Muscle layer of colon (tissue), 2 donors: ENCODE data around the gene ORM2.
A peak's percentile ranks its signal among the peaks of the same experiment; 100 is the strongest.

Source experiments
- H3K27ac ChIP-seq: one replicate; pipeline ENCODE4 v1.7.0; 2013; ENCODE audit warnings: low read depth, mild to moderate bottlenecking, low read length, moderate library complexity
- H3K27me3 ChIP-seq, 2 donors: one replicate each; pipeline ENCODE4 v1.7.0; 2013; ENCODE audit warnings: low read length in 2 of 2, mild to moderate bottlenecking in 2 of 2; ENCODE audit not compliant: insufficient read depth in 2 of 2, control insufficient read depth in 1 of 2
- H3K36me3 ChIP-seq: one replicate; pipeline ENCODE4 v1.7.0; 2013; ENCODE audit warnings: mild to moderate bottlenecking, low read length; ENCODE audit not compliant: insufficient read depth
- H3K4me1 ChIP-seq: one replicate; pipeline ENCODE4 v1.7.0; 2013; ENCODE audit warnings: mild to moderate bottlenecking, low read length; ENCODE audit not compliant: insufficient read depth
- H3K4me3 ChIP-seq, 2 donors: one replicate each; pipeline ENCODE4 v1.7.0; 2013; ENCODE audit warnings: low read length in 2 of 2, low read depth in 1 of 2, mild to moderate bottlenecking in 1 of 2, moderate library complexity in 1 of 2
- H3K9ac ChIP-seq: one replicate; pipeline ENCODE4 v1.7.0; 2013; ENCODE audit warnings: low read length
- H3K9me3 ChIP-seq: one replicate; pipeline ENCODE4 v1.7.0; 2013; ENCODE audit warnings: mild to moderate bottlenecking, low read length
- donor health status: abdominal sarcoma.
- donor health status: Adenocarcinoma of cecum.

The ORM2 gene

DNA sequence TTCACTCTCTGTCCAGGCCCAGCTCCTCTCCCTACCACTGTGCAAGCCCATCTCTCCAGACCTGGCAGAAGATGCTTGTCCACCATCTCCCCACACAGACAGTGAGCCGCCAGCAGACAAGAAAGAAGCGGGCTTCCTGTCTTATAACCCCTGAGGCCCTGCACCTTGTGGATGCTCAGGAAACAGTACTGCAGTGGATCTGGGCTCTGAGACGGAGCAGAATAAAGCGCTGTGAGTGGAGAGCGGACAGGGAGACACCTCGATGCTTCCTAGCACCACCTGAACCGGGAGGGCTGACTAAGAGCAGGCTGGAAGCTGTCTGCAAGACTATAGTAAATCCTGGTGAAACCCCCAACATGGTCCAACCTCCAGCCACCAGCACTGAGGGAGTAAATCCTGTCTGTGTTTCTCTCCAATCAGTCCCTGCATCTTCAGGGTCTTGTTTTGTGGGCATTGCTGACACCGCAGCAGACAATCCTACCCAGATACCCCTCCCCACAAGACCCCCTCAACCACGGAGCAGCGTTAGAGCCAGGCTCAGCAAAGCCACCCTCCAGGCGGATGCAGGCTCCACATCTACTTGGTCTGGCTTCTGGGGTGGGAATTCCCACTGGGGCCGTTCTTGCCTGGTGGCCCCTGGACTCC lies 18.7 kb downstream of the ORM2 start:
- Histone ChIP-seq H3K27me3 (no peaks in the 10 kb centered on the region), H3K27ac (peak overlapping the region; percentile 79), H3K36me3 (peaks cover 48% of the 10 kb centered on the region), H3K4me1 (peaks cover 28% of the 10 kb centered on the region), H3K9ac (no peak overlapping the region), H3K9me3 (no peaks in the 10 kb centered on the region), H3K4me3 (no peak overlapping the region)

DNA sequence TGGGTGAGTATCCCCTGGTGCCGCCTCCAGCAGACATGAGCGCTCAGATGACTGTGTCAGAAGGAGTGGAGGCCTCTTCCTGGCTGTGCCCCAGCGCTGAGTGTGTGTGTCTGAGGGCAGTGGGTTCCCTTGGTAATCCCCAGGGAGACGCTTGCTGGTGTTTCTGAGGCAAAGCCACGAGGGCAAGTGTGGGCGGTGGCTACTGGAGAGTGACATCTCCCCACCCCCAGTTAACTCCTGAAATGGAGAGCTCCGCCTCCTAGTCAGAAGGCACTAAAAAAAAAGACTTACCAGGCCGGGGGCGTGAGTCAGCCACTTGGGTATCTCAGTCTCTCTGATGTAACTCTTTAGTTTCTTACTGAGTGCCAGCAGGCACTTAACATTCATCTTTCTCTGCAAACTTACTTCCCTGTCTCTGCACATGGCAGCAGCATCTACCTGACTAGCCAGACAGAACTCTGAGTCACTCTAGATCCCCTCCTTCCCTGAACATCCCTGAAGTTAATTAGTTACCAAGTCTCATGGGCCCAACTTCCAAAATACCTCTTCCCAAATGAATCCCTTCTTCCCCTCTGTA lies 19.3 kb downstream of the ORM2 start:
- H3K36me3 ChIP-seq, result peaks cover 46% of the 10 kb centered on the region
- no peak overlapping the region for H3K4me3 ChIP-seq
- H3K9ac ChIP-seq, result peak overlapping the region; percentile 4

DNA sequence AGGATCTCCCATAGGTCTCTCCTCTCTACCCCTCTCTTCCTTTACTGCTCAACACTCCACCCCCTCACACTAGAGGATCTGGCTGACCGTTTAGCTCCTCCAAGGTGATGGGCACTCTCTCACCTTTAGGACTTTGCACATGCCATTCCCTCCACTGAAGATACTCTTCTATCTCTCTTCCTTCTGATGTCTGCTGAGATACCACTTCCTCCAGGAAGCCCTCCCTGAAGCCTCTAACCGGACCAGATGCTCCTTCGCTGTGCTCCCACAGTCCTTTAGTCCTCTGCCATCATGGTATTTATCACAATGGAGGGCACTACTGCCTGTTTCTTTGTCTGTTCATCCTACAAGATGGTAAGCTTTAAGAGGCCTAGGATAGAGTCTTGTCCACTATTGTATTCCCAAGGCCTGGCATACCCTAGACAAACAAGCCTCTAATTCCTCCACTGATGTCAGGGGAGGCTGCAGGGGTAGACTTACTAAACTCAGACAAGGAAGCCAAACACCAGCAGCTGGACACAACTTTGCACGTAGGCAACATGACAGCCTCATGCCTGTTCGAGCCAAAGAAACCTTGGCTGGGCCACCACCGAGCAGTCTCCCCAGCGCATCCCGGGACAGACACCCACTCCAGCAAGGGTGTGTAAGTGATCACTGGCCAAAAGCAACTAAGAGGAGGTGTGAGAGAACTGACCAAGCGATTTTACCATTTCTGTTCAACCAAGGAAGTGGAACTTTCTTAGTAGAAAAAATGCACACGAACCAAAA lies 20.2 kb downstream of the ORM2 start:
- peak overlapping the region; percentile 58 for H3K27ac ChIP-seq
- peaks cover 39% of the 10 kb centered on the region for H3K36me3 ChIP-seq
- no peaks in the 10 kb centered on the region for H3K9me3 ChIP-seq
- H3K27me3 ChIP-seq, result no peaks in the 10 kb centered on the region
- peaks cover 18% of the 10 kb centered on the region for H3K4me1 ChIP-seq
- H3K4me3 ChIP-seq, result no peak overlapping the region
- peak overlapping the region; percentile 4 for H3K9ac ChIP-seq

More for the DNA sequence above, 19.3 kb downstream of the ORM2 start:
- no peaks in the 10 kb centered on the region for H3K9me3 ChIP-seq
- H3K27ac ChIP-seq, result peak overlapping the region; percentile 79
- no peaks in the 10 kb centered on the region for H3K27me3 ChIP-seq
- peaks cover 25% of the 10 kb centered on the region for H3K4me1 ChIP-seq

DNA sequence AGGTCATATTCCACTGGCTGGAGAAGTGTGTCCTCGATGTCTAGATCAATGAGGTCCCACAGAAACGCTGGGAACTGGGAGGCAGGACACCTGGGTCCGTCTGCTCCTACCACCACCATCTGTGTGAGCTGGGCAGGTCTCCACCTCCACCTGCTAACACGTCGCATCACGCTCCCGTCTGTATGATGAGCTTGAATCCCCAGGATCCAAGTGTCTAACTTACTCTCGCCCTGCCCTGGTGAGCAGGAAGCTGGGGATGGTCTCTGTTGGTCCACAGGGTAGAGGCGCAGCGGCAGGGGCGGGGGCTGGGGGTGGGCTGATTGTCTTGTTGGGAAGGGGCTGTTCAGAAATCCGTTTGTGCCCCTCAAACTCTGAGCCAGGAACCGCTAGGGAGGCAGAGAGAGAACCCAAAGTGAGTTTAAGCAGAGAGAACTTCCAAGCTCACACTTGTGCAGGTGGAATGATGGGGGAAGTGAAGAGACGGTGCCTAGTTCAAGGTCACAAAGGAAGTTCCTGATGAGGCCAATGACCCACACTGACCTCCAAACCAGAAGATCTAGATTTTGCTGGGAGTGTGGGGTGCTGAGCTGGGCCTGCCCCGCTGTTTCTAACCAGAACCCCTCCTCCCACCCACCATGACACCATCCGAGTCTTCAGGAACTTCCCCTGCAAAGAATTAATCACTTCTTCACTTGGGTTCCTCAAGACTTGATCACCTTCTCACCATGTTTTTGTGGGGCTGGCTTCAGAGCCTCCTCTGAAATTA lies 21.1 kb downstream of the ORM2 start:
- Histone ChIP-seq H3K4me3 (no peak overlapping the region), H3K27me3 (no peaks in the 10 kb centered on the region), H3K9me3 (no peaks in the 10 kb centered on the region), H3K27ac (no peak overlapping the region), H3K9ac (no peak overlapping the region), H3K4me1 (peaks cover 18% of the 10 kb centered on the region), H3K36me3 (peaks cover 38% of the 10 kb centered on the region)

DNA sequence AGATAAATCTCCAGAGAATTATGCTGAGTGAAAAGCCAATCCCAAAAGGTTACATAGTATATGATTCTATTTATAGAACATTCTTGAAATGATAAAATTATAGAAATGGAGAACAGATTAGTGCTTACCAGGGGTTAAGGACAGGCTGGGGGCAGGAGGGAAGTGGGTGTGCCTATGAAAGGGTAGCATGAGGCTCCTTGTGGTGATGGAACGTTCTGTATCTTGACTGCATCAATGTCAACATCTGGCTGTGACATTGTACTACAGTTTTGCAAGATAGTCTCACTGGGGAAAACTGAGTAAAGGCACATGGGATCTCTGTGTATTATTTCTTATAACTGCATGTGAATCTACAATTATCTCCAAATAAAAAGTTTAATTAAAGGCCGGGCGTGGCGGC lies 22.3 kb downstream of the ORM2 start:
- Histone ChIP-seq H3K36me3 (peaks cover 37% of the 10 kb centered on the region), H3K27ac (no peak overlapping the region), H3K4me1 (peaks cover 18% of the 10 kb centered on the region)

DNA sequence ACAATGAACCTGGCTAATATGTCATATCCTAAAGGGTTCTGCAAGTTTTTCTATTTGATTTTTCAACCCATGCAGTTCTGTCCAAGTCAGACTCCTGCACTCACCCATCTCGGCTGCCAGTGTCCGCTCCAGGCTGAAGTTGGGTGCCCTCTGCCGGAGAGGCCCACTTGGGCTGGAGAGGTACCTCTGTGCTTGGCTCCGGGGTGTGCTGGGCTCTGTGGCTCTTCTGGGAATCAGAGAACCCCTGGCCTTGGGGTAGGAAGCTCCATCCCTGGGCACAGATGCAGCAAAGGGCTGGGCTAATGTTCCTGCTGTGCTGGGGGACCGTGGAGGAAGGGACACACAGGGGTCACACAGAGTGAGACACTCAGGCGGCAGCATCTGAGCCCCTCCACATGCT lies 26.2 kb downstream of the ORM2 start:
- Histone ChIP-seq H3K27me3 (no peaks in the 10 kb centered on the region), H3K9me3 (no peaks in the 10 kb centered on the region), H3K4me1 (no peaks in the 10 kb centered on the region), H3K36me3 (peaks cover 59% of the 10 kb centered on the region), H3K27ac (no peak overlapping the region), H3K4me3 (no peak overlapping the region), H3K9ac (no peak overlapping the region)

More for the DNA sequence above, 22.3 kb downstream of the ORM2 start:
- Histone ChIP-seq H3K27me3 (no peaks in the 10 kb centered on the region), H3K9me3 (no peaks in the 10 kb centered on the region), H3K9ac (no peak overlapping the region), H3K4me3 (no peak overlapping the region)

DNA sequence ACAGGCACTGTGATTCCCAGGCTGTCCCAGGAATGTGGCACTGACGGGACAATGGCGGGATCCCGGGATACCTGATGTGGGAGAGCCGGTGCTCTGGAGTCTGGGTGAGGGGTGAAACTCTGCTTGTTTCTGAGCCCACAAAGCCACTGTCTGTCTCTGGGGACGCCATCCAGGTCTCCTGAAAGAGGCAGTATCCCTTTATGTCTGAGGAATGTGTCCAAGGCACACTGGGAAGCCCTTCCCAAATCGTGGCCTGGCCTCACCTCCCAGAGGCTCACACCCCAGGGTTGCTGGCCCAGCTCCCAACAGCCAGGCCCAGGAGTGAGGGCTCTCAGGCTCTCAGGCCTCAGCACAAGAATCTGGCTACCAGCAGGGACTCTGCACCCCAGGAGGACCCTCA lies 27.1 kb downstream of the ORM2 start:
- Histone ChIP-seq H3K27me3 (no peaks in the 10 kb centered on the region), H3K9ac (no peak overlapping the region), H3K4me1 (no peaks in the 10 kb centered on the region), H3K4me3 (no peak overlapping the region), H3K9me3 (no peaks in the 10 kb centered on the region), H3K36me3 (peaks cover 64% of the 10 kb centered on the region), H3K27ac (no peak overlapping the region)

DNA sequence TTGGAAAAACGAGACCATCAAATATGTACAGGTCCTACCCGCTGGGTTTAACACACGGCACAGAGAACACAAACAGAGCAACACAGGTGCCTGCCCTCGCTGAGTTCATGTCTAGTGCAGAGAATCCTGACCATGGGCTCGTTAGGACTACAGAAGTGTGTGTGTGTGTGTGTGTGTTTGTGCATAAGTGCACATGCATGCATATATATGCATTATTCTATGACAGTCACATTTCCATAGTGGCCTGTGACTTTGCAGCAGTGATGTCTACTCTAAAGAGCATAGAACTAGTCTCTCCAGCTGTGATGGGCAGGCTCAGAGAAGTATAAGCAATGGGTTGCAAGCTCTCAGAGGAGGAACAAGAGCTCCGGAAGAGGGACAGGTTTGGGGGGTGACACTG lies 27.7 kb downstream of the ORM2 start:
- Histone ChIP-seq H3K4me1 (no peaks in the 10 kb centered on the region), H3K9me3 (no peaks in the 10 kb centered on the region), H3K9ac (no peak overlapping the region), H3K27ac (no peak overlapping the region), H3K36me3 (peaks cover 69% of the 10 kb centered on the region), H3K4me3 (no peak overlapping the region), H3K27me3 (no peaks in the 10 kb centered on the region)

DNA sequence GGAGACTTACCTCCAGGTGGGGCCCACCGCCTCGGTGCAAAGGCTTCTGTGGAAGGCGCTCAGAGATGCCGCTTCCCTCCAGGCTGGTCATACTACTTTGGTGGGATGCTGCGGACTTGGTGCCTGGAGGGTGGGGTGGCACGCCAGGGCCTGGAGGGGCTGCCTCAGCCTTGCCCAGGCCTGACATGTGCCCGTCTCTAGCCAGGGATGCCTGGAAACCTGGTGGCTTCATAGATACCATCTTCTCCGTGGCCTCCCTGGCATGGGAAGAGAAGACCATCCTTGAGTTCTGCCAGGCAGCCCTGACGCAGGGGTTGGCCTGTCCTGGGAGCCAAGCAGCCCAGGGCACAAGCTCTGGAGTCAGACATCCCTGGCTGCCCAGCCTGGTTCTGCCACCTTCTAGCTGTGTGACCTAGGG lies 28.3 kb downstream of the ORM2 start:
- H3K27me3 ChIP-seq, result no peaks in the 10 kb centered on the region
- no peak overlapping the region for H3K9ac ChIP-seq
- H3K36me3 ChIP-seq, result peaks cover 75% of the 10 kb centered on the region
- H3K4me3 ChIP-seq, result no peak overlapping the region
- H3K9me3 ChIP-seq, result no peaks in the 10 kb centered on the region
- H3K27ac ChIP-seq, result no peak overlapping the region
- no peaks in the 10 kb centered on the region for H3K4me1 ChIP-seq

DNA sequence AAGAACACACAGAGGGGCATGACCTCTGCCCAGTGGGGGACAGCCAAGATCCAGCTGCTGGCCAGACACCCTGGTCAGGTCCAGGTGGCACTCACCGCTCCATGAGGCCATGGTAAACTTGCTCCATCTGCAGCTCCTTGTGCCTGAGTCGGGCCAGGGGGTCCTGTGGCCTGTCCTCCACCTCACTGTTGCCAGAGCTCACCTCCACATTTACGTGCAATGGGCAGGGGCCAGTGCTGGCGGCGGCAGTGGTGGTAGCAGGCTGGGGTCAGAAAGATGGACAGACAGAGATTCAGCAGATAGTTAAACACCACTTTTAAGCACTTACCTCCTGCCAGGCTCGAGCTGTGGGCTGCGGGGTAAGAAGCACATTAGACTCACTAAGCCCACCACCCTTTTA lies 30.1 kb downstream of the ORM2 start:
- Histone ChIP-seq H3K4me3 (no peak overlapping the region), H3K27me3 (no peaks in the 10 kb centered on the region), H3K9me3 (no peaks in the 10 kb centered on the region), H3K4me1 (no peaks in the 10 kb centered on the region), H3K9ac (no peak overlapping the region), H3K27ac (no peak overlapping the region), H3K36me3 (peaks cover 93% of the 10 kb centered on the region)

DNA sequence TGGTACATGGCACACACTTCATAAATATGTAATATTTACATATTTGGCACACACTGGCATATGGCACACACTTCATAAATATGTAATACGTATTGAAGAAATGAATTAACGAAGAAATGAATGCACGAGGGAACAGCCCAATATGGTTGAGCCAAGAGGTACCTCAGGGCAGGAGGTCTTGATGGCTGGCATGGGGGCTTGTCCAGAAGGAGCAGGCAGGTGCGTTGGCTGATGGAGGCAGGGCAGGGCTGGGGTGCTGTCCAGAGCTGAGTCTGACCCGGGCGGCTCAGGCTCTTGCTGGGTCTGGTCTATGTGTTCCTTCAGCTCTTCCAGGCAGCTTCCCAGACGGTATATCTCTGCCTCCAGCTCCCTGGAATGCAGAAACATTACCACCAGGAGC lies 31.9 kb downstream of the ORM2 start:
- no peaks in the 10 kb centered on the region for H3K4me1 ChIP-seq
- no peak overlapping the region for H3K9ac ChIP-seq
- no peak overlapping the region for H3K4me3 ChIP-seq
- H3K27me3 ChIP-seq, result no peaks in the 10 kb centered on the region
- H3K9me3 ChIP-seq, result no peaks in the 10 kb centered on the region
- H3K36me3 ChIP-seq, result peaks cover 86% of the 10 kb centered on the region
- no peak overlapping the region for H3K27ac ChIP-seq
